HepG2 (cell line): ENCODE results near the gene UBE2Q2. TPM values are rescaled to one million over a fixed set of nuclear protein-coding genes. Genes with fewer than 3 reads are reported as not detected.

ENCODE experiments used
- HMGXB3 ChIP-seq: sonication (generic); formaldehyde crosslinking; IDR thresholded peaks from 2 replicates; pipeline ENCODE4 v1.4.0; 2020; ENCODE audit warnings: missing genetic modification reagents, borderline replicate concordance
- HOXD1 ChIP-seq: sonication (generic); formaldehyde crosslinking; IDR thresholded peaks from 2 replicates; pipeline ENCODE4 v1.5.0; 2020; ENCODE audit warnings: missing genetic modification reagents
- PHB2 ChIP-seq: fragments of 450-650 bp; IDR thresholded peaks from 2 replicates; pipeline ENCODE4 v1.6.1; 2018; ENCODE audit not compliant: partially characterized antibody
- POLR2AphosphoS5 ChIP-seq: IDR thresholded peaks from 2 replicates; pipeline ENCODE4 v1.6.1; 2012; ENCODE audit warnings: low read depth, low read length
- RCOR2 ChIP-seq: IDR thresholded peaks from 2 replicates; pipeline ENCODE4 v1.6.1; 2016; ENCODE audit warnings: missing biosample characterization, missing genetic modification reagents
- TBX2 ChIP-seq: sonication (generic); formaldehyde crosslinking; IDR thresholded peaks from 2 replicates; pipeline ENCODE4 v1.5.0; 2020; ENCODE audit warnings: missing genetic modification reagents, mild to moderate bottlenecking, borderline replicate concordance
- TEF ChIP-seq: sonication (generic); formaldehyde crosslinking; IDR thresholded peaks from 2 replicates; pipeline ENCODE4 v1.5.0; 2020; ENCODE audit warnings: missing genetic modification reagents
- TFDP2 ChIP-seq: sonication (generic); formaldehyde crosslinking; IDR thresholded peaks from 2 replicates; pipeline ENCODE4 v1.4.0; 2020; ENCODE audit warnings: missing genetic modification reagents
- TFE3 ChIP-seq: IDR thresholded peaks from 2 replicates; pipeline ENCODE4 v1.6.1; 2016
- THAP11 ChIP-seq: IDR thresholded peaks from 2 replicates; pipeline ENCODE4 v1.6.1; 2016; ENCODE audit warnings: missing biosample characterization, missing genetic modification reagents
- USF2 ChIP-seq, 2 experiments: sonication (generic) in 1 of 2; formaldehyde crosslinking in 1 of 2; IDR thresholded peaks; 2 replicates each; pipeline versions ENCODE4 v1.5.1 to v1.6.1; 2011 to 2020; ENCODE audit warnings: borderline replicate concordance in 1 of 2, low read depth in 1 of 2, low read length in 1 of 2, mild to moderate bottlenecking in 1 of 2, missing genetic modification reagents in 1 of 2, moderate library complexity in 1 of 2
- ZBTB3 ChIP-seq: sonication (generic); formaldehyde crosslinking; IDR thresholded peaks from 2 replicates; pipeline ENCODE4 v1.4.0; 2020; ENCODE audit warnings: low read depth, mild to moderate bottlenecking, moderate library complexity, missing genetic modification reagents, borderline replicate concordance
- ZNF205 ChIP-seq: IDR thresholded peaks from 2 replicates; pipeline ENCODE4 v1.6.1; 2018; ENCODE audit warnings: missing biosample characterization, missing genetic modification reagents
- ZNF296 ChIP-seq: sonication (generic); formaldehyde crosslinking; conservative IDR thresholded peaks from 2 replicates; pipeline ENCODE4 v1.5.0; 2020; ENCODE audit warnings: mild to moderate bottlenecking, missing genetic modification reagents
- ZNF367 ChIP-seq: sonication (generic); formaldehyde crosslinking; IDR thresholded peaks from 2 replicates; pipeline ENCODE4 v1.4.0; 2020; ENCODE audit warnings: missing genetic modification reagents, borderline replicate concordance
- ZNF383 ChIP-seq: sonication (generic); formaldehyde crosslinking; IDR thresholded peaks from 2 replicates; pipeline ENCODE4 v1.4.0; 2020; ENCODE audit warnings: missing genetic modification reagents, mild to moderate bottlenecking, borderline replicate concordance
- ZNF816 ChIP-seq: sonication (generic); formaldehyde crosslinking; IDR thresholded peaks from 2 replicates; pipeline ENCODE4 v1.8.0; 2022; ENCODE audit warnings: missing genetic modification reagents, mild to moderate bottlenecking, borderline replicate concordance
- ZNF891 ChIP-seq: sonication (generic); formaldehyde crosslinking; IDR thresholded peaks from 2 replicates; pipeline ENCODE4 v1.5.0; 2020; ENCODE audit warnings: mild to moderate bottlenecking, missing genetic modification reagents
- polyA plus RNA-seq, 8 experiments: library from polyadenylated mRNA; depleted of rRNA in 3 of 8; stranded (reverse) in 7 of 8; unstranded in 1 of 8; fragments of >200 nt; fragmentation: Illumina TruSeq in 4 of 8; extraction: Trizol in 4 of 8; gene quantifications; 2 replicates each; pipeline versions ENCODE4 v1.2.1 to v1.2.3, GENCODE V29; 2011 to 2016; ENCODE audit warnings: low read depth in 4 of 8, missing spikeins in 1 of 8, mixed read lengths in 1 of 8; ENCODE audit not compliant: insufficient read depth in 1 of 8
- total RNA-seq, 5 experiments: library from RNA; depleted of rRNA; stranded (reverse); fragments of >200 nt; fragmentation: Illumina TruSeq; extraction: Trizol; gene quantifications; 2 replicates each; pipeline ENCODE4 v1.2.3, GENCODE V29; 2016; ENCODE audit warnings: low read depth in 1 of 5

Gene UBE2Q2
- total and polyA plus RNA-seq, 2 of the 13 experiments (the other 11 are each of a cell fraction or from before 2014, with no cell fraction given) = 10.6 to 20.4 TPM

GRCh38 chr15:75903331-75904239 lies 60.3 kb downstream of the UBE2Q2 start, which contains the start of gene FBXO22 (continued):
- TF ChIP-seq TFE3 (CRISPR knock-in tag) (peak; percentile 55), ZBTB3 (CRISPR knock-in tag) (peak; percentile 81; the same call in 1 of the 2 replicates), ZNF367 (CRISPR knock-in tag) (peak; percentile 76; the same call in 1 of the 2 replicates), ZNF383 (CRISPR knock-in tag) (no peak), TFDP2 (CRISPR knock-in tag) (peak; percentile 91), ZNF891 (CRISPR knock-in tag) (0 out of 2 replicates have a peak, but pooled peaks have one; percentile 40), TBX2 (peak; percentile 86), ZNF816 (peak; percentile 23; the same call in 1 of the 2 replicates), ZNF296 (no peak), POLR2AphosphoS5 (peak; percentile 83), THAP11 (CRISPR knock-in tag) (peak; percentile 90), TEF (peak; percentile 70; the same call in 1 of the 2 replicates), PHB2 (no peak), ZNF205 (peak; percentile 44; the same call in 1 of the 2 replicates), HMGXB3 (CRISPR knock-in tag) (no peak), HOXD1 (peak; percentile 85), USF2 (IDR thresholded peaks at IDR 0.05; ENCODE audit: low read depth, low read length) (no peak), USF2 (CRISPR knock-in tag; IDR thresholded peaks at IDR 0.05; ENCODE audit: borderline replicate concordance) (no peak), RCOR2 (CRISPR knock-in tag) (no peak)
